A673 (cell line): ENCODE data around the gene SCTR. TPM values are rescaled to one million over a fixed set of nuclear protein-coding genes. Genes with fewer than 3 reads are reported as not detected.
A peak's percentile ranks its signal among the peaks of the same experiment; 100 is the strongest.

Source experiments
- BruUV-seq: library from RNA; stranded (reverse); fragments of 400-500 nt; replicated peaks from 2 replicates; lab custom pipeline; 2021; lab: Mats Ljungman, UMichigan
- CTCF ChIA-PET: fragments of 300-600 bp; sonication (Branson Sonifier 250); formaldehyde crosslinking; loops from one replicate; lab custom pipeline; 2022; ENCODE audit warnings: antibody characterized with exemption; lab: Charles Lee
- POLR2A ChIA-PET: fragments of 300-600 bp; sonication (Branson Sonifier 250); formaldehyde crosslinking; loops from one replicate; lab custom pipeline; 2022; ENCODE audit warnings: antibody characterized with exemption; ENCODE audit not compliant: low non-redundant PET; lab: Charles Lee
- DNase-seq: peaks from one replicate; pipeline ENCODE4 v3.0.0-alpha.2; 2015; ENCODE audit warnings: low spot score
- H3K27ac ChIP-seq: fragments of 200-600 bp; sonication (generic); 2 replicates; pipeline ENCODE4 v1.5.1; 2016; ENCODE audit warnings: mixed run types, low read depth, mild to moderate bottlenecking, mixed read lengths, antibody characterized with exemption, low read length; ENCODE audit not compliant: poor library complexity, severe bottlenecking
- H3K27me3 ChIP-seq: fragments of 200-600 bp; sonication (generic); replicated peaks from 2 replicates; pipeline ENCODE4 v1.6.1; 2017; ENCODE audit warnings: mixed run types, low read depth, mild to moderate bottlenecking, mixed read lengths, antibody characterized with exemption, low read length; ENCODE audit not compliant: insufficient read depth, poor library complexity
- H3K36me3 ChIP-seq: fragments of 200-600 bp; sonication (generic); 2 replicates; pipeline ENCODE4 v1.6.1; 2016; ENCODE audit warnings: mixed run types, mild to moderate bottlenecking, mixed read lengths, antibody characterized with exemption, low read length; ENCODE audit not compliant: insufficient read depth, poor library complexity, severe bottlenecking
- H3K4me1 ChIP-seq: fragments of 200-600 bp; sonication (generic); 2 replicates; pipeline ENCODE4 v1.6.1; 2017; ENCODE audit warnings: mixed run types, mild to moderate bottlenecking, mixed read lengths, antibody characterized with exemption, low read length; ENCODE audit not compliant: insufficient read depth, poor library complexity, severe bottlenecking
- H3K4me3 ChIP-seq: fragments of 200-600 bp; sonication (generic); 2 replicates; pipeline ENCODE4 v1.5.1; 2016; ENCODE audit warnings: low read depth, mixed run types, mild to moderate bottlenecking, mixed read lengths, low read length; ENCODE audit not compliant: poor library complexity, severe bottlenecking
- H3K9me3 ChIP-seq: fragments of 200-600 bp; sonication (generic); 2 replicates; pipeline ENCODE4 v1.6.1; 2016; ENCODE audit warnings: mixed run types, low read depth, mild to moderate bottlenecking, mixed read lengths, antibody characterized with exemption, low read length; ENCODE audit not compliant: poor library complexity, severe bottlenecking
- CTCF ChIP-seq: fragments of 300-800, 200-600 bp; sonication (generic); conservative IDR thresholded peaks from 2 replicates; pipeline ENCODE4 v1.5.1; 2017; ENCODE audit warnings: low read depth, mild to moderate bottlenecking, antibody characterized with exemption, low read length, moderate library complexity, mixed read lengths
- EZH2 ChIP-seq: fragments of 200-600 bp; sonication (generic); IDR thresholded peaks from 2 replicates; pipeline ENCODE4 v1.6.1; 2017; ENCODE audit warnings: borderline replicate concordance, low read depth, mild to moderate bottlenecking, mixed read lengths, antibody characterized with exemption, low read length; ENCODE audit not compliant: poor library complexity, severe bottlenecking
- intact Hi-C: fragments of 100-400 bp; cut with micrococcal nuclease; formaldehyde crosslinking; loops from one replicate; pipeline ENCODE4 v1.10.0; 2022; ENCODE audit not compliant: unreplicated experiment
- total RNA-seq: library from RNA; stranded (reverse); gene quantifications from 2 replicates; pipeline ENCODE4 v1.2.3, GENCODE V29; 2021

Gene SCTR
- total RNA-seq, 1 experiment from 2014 or later, result not detected

DNA sequence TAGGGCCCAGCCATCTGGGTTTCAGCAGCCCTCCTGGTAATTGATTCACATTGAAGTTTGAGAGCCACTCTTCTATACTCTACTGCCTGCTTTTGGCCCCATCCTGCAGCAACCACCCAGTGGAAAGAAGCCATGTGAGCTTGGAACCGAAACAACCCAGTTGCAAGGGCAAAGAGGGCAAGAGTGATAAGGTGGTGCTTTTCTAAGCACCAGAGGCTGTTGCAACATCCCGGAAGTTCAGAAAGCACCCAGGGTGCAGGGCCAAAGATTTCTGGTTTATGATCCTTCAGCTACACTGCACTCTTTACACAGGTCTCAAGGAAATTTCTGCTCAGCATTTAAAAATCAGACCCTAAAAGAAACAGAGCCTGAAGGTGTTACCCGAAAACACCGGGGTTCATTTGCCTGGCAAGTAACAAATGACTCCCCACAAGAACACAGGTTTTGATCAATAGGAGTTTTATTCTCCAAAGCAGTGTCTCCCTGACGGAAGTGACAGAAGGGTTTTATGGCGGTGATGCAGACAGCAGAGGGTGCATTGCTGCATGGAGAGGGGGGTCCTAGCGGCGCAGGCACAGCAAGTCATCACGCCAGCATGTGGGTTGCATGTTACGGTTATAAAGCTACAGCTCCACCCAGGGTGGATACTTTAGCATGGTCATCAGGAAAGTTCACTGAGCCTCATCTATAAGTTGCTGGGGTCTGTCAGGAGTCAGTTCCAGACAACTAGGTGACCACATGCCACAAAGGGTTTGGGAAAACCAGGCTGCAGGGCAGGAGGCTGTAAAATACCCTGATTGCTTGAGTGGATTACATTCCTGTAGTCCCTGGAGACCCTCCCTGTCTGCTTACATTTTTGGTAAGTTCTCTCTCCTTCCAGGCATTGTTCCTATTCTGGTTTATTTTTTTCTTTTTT, 121.4 kb downstream of the SCTR start:
- H3K4me3 ChIP-seq, result no peak overlapping the region
- TF ChIP-seq CTCF (no peak), EZH2 (no peak)
- H3K4me1 ChIP-seq, result peaks cover 2% of the 10 kb centered on the region
- no peaks in the 10 kb centered on the region for H3K36me3 ChIP-seq
- H3K27me3 ChIP-seq, result no peaks in the 10 kb centered on the region
- peak; percentile 29 for DNase-seq
- no peak overlapping the region for H3K27ac ChIP-seq
- BruUV-seq, result no TSS peak
- intact Hi-C loops, result no loop called here
- H3K9me3 ChIP-seq, result no peaks in the 10 kb centered on the region
- ChIA-PET CTCF (no interaction called here), POLR2A (no interaction called here)

DNA sequence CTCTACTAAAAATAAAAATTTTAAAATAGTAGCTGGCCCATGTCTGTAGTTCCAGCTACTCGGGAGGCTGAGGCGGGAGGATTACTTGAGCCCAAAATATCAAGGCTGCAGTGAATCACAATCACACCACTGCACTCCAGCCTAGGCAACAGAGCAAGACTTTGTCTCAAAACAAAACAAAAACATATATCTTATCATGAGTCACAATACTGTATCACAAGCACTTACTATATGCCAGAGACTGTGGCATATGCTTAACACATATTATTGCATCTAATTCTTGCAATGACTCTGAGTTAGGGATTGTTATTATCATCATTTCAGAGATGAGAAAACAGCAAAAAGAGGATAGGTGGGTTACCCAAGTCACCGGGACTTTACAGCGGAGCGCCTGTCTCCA, 122.2 kb downstream of the SCTR start:
- no peak overlapping the region for H3K27ac ChIP-seq
- ChIA-PET CTCF (no interaction called here), POLR2A (no interaction called here)
- H3K27me3 ChIP-seq, result no peaks in the 10 kb centered on the region
- no peak for DNase-seq
- H3K4me1 ChIP-seq, result no peaks in the 10 kb centered on the region
- intact Hi-C loops, result no loop called here
- no peaks in the 10 kb centered on the region for H3K9me3 ChIP-seq
- BruUV-seq, result no TSS peak
- TF ChIP-seq EZH2 (no peak), CTCF (no peak)
- H3K36me3 ChIP-seq, result no peaks in the 10 kb centered on the region
- no peak overlapping the region for H3K4me3 ChIP-seq

DNA sequence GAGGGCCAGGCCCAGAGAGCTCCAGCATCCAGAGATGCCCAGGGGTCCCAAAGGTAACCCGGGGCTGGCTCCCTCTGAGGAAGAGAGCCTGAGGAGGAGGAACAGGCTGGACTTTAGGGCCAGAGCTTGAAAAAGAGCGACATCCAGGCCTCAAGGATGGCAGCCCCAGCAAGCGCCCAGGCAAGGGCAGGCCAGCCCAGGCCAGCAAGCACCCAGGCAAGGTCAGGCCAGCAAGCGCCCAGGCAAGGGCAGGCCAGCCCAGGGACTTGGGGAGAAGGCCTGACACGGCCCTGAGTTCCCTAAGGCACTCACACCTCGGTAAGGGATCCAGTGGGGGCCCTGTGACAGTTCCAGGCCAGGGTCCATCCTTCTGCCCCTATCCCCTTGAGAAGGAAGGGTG, 127.1 kb downstream of the SCTR start:
- TF ChIP-seq EZH2, result no peak
- no peak for TF ChIP-seq CTCF
- Histone ChIP-seq H3K27ac (no peak overlapping the region), H3K36me3 (no peaks in the 10 kb centered on the region), H3K27me3 (no peaks in the 10 kb centered on the region), H3K4me3 (no peak overlapping the region), H3K9me3 (no peaks in the 10 kb centered on the region), H3K4me1 (no peaks in the 10 kb centered on the region)
- ChIA-PET CTCF (interaction anchor here (0.6 kb wide), 1 partner anchor 260 kb away, joined by 6 read pairs; no protein-coding TSS in a partner anchor), POLR2A (no interaction called here)
- no TSS peak for BruUV-seq
- DNase-seq, result no peak
- intact Hi-C loops, result no loop called here
